ENCODE measurements around the gene TNS1. TPM values are rescaled to one million over a fixed set of nuclear protein-coding genes. Genes with fewer than 3 reads are reported as not detected.

Gene TNS1
- total and polyA plus RNA-seq, 7 donors = 73.4 to 742 (median 276) TPM

DNA sequence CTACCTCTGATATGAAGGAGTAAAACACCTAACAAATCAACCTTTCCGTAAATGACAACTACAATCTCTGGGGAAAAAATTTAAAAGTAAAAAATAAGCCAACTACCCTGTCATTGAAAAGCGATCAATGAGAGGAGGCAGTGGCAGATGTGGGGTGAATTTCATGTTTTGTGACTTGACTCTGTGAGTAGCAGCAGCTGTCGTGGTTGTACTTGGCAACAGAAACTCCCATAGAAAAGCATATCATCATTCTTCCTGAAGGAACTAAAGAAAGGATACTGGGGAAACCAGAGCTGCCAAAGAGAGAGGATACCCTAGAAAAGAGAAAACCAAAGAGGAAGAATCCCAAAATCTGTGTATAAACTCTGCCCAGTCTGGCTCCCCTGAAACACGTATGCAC lies 236.4 kb downstream of the TNS1 start:
- Histone ChIP-seq H3K36me3 (ENCODE audit: insufficient read depth in 1 of 2, low read depth in 1 of 2) (no peaks in the 10 kb centered on the region), H3K4me1 (no peaks in the 10 kb centered on the region), H3K27ac (no peak overlapping the region), H3K9me3 (peaks cover 8% of the 10 kb centered on the region), H3K4me3 (no peak overlapping the region), H3K27me3 (ENCODE audit: insufficient read depth in 3 of 3, low read length in 2 of 3) (no peaks in the 10 kb centered on the region)
- intact Hi-C loops (cut with DNase I) = no loop called here
- TF ChIP-seq, protein P1, sequence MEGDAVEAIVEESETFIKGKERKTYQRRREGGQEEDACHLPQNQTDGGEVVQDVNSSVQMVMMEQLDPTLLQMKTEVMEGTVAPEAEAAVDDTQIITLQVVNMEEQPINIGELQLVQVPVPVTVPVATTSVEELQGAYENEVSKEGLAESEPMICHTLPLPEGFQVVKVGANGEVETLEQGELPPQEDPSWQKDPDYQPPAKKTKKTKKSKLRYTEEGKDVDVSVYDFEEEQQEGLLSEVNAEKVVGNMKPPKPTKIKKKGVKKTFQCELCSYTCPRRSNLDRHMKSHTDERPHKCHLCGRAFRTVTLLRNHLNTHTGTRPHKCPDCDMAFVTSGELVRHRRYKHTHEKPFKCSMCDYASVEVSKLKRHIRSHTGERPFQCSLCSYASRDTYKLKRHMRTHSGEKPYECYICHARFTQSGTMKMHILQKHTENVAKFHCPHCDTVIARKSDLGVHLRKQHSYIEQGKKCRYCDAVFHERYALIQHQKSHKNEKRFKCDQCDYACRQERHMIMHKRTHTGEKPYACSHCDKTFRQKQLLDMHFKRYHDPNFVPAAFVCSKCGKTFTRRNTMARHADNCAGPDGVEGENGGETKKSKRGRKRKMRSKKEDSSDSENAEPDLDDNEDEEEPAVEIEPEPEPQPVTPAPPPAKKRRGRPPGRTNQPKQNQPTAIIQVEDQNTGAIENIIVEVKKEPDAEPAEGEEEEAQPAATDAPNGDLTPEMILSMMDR (IDR thresholded peaks at IDR 0.05) = no peak
- no peak for ATAC-seq
- no peak for DNase-seq
- WGBS, 3 donors = 75 to 81% (median 77%) methylated on average over 4 of the region's 4 CpGs

DNA sequence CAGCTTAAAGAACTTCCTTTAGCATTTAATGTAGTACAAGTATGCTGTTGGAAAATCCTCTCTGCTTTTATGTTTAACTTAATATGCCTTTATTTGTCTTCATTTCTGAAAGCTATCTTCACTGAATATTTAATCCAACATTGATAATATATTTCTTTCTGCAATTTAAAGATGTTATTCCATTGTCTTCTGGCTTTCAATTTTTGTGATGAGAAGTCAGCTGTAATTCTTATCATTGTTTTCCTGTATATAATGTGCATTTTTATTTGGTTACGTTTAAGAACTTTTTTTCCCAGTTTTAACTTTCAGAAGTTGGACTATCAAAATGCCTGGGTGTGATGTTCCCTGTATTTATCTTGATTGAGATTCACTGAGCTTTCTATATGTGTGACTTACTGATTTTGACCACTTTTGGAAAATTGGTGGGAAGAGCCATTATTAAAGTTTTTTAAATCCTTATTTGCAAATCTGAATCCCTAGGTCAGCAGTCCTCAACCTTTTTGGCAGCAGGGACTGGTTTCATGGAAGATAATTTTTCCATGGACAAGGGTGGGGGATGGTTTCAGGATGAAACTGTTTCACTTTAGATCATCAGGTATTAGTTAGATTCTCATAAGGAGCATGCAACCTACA lies 241.0 kb downstream of the TNS1 start:
- 93 to 97% (median 95%) methylated on average over 1 of the region's 1 CpG for WGBS, 3 donors

DNA sequence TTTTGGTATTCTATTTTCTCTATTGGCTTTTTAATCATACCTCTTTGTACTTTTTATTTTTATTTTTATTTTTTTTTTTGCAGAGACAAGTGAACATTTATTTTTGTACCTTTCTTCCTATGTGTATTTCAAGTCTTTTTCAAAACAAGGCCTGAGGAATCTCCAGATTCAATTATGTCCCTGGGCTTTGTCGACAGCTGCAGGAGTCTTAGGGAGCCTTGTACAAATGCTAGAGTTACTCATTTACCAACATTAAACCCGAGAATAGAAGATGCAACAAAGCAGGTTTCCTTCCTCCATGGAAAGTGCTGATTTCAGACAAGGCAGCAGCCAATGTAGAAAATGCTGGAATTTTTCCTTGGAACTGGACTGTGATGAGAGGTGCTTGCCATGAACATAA lies 242.8 kb downstream of the TNS1 start:
- intact Hi-C loops (cut with DNase I) = no loop called here
- no peak for DNase-seq
- ATAC-seq = no peak
- TF ChIP-seq, protein P1 (IDR thresholded peaks at IDR 0.05) = no peak
- Histone ChIP-seq H3K36me3 (ENCODE audit: insufficient read depth in 1 of 2, low read depth in 1 of 2) (no peaks in the 10 kb centered on the region), H3K9me3 (peaks cover 8% of the 10 kb centered on the region), H3K4me1 (no peaks in the 10 kb centered on the region), H3K4me3 (no peak overlapping the region), H3K27me3 (ENCODE audit: insufficient read depth in 3 of 3, low read length in 2 of 3) (no peaks in the 10 kb centered on the region), H3K27ac (no peak overlapping the region)
- WGBS, 3 donors = 46 to 60% (median 54%) methylated on average over 2 of the region's 2 CpGs

More for the DNA sequence above, 241.0 kb downstream of the TNS1 start:
- no peak for DNase-seq
- Histone ChIP-seq H3K9me3 (peaks cover 8% of the 10 kb centered on the region), H3K36me3 (ENCODE audit: insufficient read depth in 1 of 2, low read depth in 1 of 2) (no peaks in the 10 kb centered on the region), H3K4me1 (no peaks in the 10 kb centered on the region), H3K4me3 (no peak overlapping the region), H3K27me3 (ENCODE audit: insufficient read depth in 3 of 3, low read length in 2 of 3) (no peaks in the 10 kb centered on the region), H3K27ac (no peak overlapping the region)
- TF ChIP-seq, protein P1 (IDR thresholded peaks at IDR 0.05) = no peak
- ATAC-seq = no peak
- intact Hi-C loops (cut with DNase I) = no loop called here

DNA sequence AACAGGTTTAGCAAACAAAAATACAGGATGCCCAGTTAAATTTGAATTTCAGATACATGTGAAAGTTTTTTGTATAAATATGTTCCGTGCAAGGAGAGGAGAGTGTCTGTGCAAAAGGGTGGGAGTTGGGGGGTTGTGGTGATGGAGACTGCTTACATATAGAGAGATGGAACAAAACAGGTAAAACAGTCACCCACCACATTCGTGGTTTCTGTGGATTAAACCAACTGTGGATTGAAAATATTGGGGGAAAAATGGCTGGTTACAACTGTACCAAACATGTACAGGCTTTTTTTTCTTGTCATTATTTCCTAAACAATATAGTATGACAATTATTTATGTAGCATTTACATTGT lies 245.7 kb downstream of the TNS1 start:
- H3K27me3 ChIP-seq (ENCODE audit: insufficient read depth in 3 of 3, low read length in 2 of 3) = no peaks in the 10 kb centered on the region
- ATAC-seq (no peak), DNase-seq (no peak)
- H3K27ac ChIP-seq = no peak overlapping the region
- peaks cover 6% of the 10 kb centered on the region for H3K9me3 ChIP-seq
- intact Hi-C loops (cut with DNase I) = loop anchor here in 1 of 2 donors (2.0 kb wide), 1 partner anchor 1238 kb away; no protein-coding TSS in a partner anchor
- no peaks in the 10 kb centered on the region for H3K4me1 ChIP-seq
- no peak overlapping the region for H3K4me3 ChIP-seq
- WGBS, 3 donors = 81 to 92% (median 86%) methylated on average over 2 of the region's 2 CpGs
- no peaks in the 10 kb centered on the region for H3K36me3 ChIP-seq (ENCODE audit: insufficient read depth in 1 of 2, low read depth in 1 of 2)
- TF ChIP-seq, protein P1 (IDR thresholded peaks at IDR 0.05) = no peak
